Measurements from ENCODE around the gene RHBDF2.
"Not testable (repeated sequence)": the region's sequence is repeated elsewhere in the genome, so short reads cannot be mapped to it uniquely, and the experiment has no call there.

The RHBDF2 gene

DNA sequence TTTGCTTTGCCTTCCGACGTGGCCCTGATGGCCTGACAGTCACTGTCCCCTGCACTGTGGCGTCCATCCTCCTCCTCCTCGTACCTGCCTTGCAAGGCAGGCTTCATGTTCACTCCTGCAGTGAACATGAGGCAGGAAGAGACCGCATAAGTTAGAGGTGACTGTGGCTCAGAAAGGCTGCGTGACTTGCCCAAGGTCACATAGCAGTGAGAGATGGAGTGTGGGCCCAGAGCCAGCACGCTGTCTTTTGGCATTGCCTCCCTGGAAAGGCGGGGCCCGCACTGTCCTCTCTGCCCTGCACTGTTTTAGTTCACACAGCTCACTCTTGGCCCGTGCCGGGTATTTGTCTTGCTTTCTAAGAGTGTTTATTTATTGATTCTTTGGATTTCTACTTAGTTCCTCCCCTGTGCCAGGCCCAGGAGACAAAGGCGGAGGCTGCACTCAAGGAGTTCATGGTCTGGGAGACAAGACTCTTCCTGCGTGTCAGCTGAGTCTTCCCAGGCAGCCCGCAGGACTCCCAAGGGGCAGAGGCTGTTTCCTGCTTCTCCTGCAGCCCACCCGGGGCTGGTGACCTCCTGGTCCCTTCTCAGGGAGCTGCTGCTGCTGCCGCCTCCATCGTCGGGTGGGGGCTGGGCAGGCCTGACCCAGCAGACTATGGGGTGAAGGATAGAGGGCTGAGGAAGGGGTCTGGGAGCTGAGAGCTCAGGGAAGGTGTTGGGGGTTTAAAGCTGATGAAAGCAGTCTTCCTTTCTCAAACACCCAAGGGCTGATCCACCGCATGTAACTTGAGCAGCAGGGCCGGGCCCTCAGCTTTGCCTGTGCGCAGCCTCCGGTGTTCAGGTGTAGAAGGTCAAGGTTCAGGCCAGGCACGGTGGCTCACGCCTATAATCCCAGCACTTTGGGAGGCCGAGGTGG lies 23.6 kb upstream of the RHBDF2 start:
- no peak for DNase-seq (ENCODE audit: low spot score)

DNA sequence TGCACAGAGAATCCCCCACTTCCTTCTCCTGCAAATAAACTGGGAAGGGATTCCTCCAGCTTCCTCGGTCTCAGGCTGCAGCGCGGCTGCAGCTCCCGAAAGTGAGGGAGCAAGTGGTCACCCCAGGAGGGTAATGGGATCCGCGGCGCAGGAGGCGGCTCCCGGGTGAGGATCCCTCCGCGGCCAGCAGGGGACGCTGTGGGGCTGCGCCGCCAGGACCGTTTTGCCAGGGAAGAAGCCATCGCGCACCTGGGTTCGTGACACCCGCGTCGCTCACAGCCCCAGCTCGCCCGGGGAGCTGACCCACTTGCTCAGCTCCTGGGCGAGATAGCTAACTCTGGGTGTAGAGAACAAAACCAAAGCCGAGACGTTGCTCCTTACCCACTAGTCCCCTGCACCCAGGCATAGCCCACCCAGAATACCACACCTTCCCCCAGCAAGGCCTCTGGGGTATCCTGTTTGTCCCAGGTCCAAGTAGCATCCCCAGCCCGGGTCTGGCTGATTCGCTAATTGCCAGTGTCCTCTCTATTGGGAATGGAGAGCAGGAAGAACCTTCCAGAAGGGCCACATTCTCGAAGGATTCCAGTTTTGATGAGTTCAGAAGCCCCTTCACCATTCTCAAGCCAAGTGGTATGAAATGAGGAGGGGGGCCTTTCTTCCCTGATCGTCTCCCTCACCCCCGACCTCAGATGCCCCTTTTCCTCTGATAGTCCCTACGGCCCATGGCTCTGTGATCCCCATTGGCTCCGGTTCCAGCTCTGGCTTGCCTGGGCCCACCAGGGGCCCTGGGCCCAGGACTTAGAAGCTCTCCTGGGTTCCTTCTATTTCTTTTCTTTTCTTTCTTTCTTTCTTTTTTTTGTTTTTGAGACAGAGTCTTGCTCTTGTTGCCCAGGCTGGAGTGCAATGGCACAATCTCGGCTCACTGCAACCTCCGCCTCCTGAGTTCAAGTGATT lies 22.1 kb upstream of the RHBDF2 start:
- DNase-seq (ENCODE audit: low spot score), result peak; percentile 81

DNA sequence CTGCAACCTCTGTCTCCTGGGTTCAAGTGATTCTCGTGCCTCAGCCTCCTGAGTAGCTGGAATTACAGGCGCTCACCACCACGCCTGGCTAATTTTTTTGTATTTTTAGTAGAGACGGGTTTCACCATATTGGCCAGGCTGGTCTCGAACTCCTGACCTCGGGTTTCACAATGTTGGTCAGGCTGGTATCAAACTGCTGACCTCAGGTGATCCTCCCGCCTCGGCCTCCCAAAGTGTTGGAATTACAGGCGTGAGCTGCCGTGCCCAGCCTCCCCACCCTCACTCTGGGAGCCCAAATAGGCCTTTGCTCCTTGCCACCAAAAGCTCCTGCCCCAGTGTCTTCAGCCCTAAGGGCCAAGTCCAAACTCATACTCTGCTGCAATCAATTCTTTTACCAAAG lies 20.5 kb upstream of the RHBDF2 start:
- DNase-seq (ENCODE audit: low spot score), result not testable (repeated sequence)

DNA sequence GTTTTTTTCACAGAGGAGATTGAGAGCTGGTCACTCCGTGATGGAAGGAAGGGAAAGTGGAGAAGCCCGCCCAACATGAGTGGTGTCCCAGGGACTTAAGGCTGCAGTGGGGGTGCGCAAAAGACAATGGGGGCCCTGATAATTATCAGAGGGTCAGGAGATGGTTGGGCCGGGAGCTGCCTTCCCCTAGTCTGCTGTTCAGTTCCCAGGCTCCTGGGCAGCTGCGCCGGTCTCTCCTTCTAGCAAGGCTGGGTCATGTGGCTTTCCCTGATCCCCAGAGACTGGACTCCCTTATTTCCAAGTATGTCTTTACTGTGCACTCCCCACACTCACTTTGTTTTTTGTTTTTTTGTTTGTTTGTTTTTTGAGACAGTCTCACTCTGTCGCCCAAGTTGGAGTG lies 20.0 kb upstream of the RHBDF2 start:
- DNase-seq (ENCODE audit: low spot score), result no peak

DNA sequence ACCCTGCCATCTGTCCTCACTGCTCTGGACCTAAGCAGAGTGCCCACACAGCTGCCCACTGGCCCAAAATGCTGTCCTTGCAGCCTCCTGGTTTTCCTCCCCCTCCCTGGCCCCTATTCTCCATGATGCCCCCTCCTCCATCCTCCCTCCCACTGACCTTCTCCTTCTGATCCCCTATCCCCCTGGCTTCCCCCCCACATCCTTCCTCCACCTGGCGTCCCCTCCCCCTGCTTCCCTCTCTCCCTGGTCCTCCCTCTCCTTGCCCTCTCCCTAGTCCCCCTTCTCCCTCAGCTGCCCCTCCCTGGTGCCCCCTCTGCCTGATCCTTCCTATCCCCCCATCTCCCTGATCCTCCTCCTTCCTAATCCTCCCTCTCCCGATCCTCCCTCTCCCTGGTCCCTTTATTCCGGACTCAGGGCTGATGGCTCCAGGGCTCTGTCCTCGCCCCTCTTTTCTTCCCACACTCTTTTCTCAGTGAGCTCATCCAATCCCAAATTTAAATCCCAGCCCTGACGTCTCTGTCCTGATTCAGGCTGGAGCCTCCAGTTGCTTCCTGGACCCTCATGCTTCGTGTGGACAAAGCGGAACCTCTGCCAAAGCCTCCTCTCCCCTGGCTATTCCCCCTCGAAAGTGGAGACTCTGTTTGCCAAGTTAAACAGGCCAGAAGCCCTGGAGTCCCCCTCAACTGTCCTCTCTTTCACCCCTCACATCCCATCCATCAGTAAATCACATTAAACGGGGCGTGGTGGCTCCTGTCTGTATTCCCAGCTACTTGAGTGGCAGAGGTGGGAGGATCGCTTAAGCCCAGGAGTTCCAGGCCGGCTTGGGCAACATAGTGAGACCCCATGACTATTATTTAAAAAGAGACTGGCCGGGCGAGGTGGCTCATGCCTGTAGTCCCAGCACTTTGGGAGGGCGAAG lies 18.1 kb upstream of the RHBDF2 start:
- DNase-seq (ENCODE audit: low spot score), result no peak

DNA sequence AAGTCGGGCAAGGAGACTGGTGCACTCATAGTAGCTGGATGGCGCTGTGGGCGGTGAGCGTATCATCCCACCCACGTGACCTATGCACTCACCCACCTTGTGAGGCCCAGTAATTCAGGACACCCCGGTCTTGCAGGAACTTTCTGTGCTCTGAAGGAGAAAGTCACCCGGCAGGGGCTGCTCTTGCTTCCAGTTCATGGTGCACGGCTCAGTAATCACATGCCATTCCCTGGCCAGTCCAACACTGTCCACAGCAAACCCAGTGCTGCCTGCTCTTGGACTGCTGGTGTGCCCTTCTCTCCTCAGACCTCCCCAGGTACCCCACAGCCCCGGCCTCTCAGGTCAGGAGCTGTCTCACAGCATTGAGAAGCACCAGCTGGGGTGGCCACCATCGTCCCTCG lies 16.4 kb upstream of the RHBDF2 start:
- DNase-seq (ENCODE audit: low spot score), result no peak

DNA sequence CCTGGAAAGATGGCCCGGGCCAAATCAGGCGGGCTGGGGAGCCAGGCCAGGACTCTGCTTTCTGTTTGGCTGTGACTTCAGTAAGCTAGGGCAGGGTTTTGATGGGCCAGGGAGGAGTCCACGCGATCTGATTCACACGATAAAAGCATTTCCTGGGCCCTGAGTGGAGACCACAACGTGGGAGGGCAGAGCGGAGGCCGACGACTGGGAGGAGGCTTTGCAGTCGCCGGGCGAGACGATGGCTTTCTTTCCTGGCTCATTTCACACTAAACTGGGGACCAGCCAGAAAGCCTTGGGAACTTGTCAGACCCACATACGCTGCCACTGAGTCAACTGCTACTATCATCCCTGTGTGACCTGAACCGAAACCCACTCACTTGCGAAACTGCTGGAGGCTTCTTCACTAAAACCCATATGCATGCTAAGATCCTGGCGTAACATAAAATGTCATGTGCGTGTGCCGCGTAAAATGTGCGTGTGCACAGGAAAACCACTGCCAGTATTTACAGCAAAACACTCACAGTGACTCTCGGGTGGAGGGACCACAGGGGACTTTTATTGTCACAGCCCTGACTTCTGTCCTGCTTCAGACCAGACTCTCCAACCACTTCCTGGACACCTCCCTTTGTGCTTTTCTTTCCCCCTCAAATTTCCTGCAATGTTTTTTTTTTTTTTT lies 14.2 kb upstream of the RHBDF2 start:
- no peak for DNase-seq (ENCODE audit: low spot score)

DNA sequence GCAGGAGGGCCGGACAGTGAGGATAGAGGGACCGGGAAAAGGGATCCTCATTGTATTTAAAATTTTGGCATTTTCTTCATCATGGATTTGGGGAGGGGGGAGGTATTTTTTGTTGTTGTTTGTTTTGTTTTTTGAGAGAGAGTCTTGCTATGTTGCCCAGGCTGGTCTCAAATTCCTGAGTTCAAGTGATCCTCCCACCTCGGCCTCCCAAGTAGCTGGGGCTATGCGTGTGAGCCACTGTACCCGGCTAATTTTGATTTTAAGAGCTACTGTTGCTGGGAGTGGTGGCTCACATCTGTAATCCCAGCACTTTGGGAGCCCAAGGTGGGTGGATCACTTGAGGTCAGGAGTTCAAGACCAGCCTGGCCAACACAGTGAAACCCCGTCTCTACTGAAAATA lies 13.1 kb upstream of the RHBDF2 start:
- not testable (repeated sequence) for DNase-seq (ENCODE audit: low spot score)

DNA sequence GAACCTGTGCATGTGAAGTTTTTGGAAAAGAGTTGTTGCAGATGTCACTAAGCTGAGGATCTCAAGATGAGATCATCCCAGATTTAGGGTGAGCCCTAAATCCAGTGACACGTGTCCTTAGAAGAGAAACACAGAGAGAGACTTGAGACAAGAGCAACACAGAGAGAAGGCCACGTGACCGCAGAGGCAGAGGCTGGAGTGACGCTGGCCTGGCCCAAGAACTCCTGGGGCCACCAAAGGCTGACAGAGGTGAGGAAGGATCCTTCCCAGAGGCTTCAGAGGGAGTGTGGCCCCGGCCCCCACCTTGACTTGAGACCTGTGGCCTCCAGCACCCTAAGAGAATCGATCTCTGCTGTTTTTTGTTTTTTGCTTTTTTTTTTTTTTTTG lies 12.1 kb upstream of the RHBDF2 start:
- no peak for DNase-seq (ENCODE audit: low spot score)

DNA sequence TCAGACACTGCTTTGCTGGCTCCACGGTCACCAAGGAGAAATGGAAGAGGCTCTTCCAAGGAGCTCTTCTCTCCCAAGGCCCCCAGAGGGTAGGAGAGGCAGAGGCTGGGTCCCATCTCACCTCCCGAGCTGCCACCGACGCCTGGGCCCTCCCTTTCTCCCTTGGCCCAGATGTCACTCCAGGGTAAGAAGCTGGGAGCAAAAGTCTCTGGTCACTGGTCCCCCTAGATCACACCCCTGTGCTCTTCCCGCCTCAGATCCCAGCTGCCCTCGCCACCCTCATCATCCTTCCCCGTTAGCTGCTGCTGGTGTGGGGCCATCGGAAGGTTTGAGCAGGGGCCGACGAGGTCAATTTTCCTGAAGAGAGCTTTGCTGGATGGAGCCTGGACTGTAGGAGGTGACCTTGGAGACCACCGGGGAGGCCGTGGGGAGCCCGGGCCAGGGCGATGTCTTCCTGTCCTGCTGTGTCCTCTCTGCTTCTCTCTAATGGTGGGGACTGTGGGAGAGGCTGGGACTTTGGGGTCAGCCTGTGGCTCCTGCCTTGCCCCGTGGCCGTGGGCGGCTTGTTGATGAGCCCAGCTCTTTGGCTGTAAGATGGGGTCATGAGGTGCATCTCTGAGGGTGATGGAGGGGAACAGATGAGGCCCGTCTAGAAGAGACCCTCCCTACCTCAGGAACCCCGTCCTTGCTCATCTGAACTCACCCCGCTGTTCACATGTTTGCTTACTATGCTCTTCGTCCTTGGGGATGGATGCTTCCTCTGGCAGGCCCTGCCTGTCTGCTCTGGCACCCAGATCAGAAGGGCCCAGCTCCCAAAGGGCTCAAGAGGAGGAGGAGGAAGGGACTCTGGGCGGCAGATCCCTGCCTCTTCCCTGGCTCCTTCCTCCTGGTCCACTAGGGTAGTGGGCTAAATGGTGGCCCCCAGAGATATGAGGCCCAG lies 11.4 kb upstream of the RHBDF2 start:
- DNase-seq (ENCODE audit: low spot score), result no peak

DNA sequence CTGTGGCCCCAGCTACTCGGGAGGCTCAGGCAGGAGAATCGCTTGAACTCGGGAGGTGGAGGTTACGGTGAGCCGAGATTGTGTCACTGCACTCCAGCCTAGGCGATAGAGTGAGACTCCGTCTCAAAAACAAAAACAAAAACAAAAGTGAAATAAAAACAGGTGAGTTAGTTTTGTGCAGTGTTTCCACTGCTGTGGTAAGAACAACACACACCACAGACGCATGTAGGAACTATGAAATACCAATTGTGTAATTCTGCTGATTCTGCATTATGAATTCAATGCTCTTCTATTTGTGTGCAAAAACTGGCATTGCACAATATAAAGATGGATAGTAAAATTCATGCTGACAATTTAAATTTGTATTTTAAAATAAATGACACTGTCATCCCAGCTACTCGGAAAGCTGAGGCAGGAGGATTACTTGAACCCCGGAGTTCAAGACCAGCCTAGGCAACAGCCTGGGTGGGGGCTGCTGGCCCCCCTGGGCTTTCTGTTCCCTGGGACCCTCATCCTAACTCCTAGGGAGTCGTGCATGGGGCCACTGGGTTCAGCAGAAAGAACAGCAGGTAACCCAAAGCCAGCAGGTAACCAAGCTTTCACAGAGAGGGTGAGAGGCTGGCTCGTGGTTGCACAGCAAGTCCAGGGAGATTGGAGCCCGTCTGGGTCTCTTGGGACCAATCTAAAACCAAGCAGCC lies 10.6 kb upstream of the RHBDF2 start:
- no peak for DNase-seq (ENCODE audit: low spot score)

DNA sequence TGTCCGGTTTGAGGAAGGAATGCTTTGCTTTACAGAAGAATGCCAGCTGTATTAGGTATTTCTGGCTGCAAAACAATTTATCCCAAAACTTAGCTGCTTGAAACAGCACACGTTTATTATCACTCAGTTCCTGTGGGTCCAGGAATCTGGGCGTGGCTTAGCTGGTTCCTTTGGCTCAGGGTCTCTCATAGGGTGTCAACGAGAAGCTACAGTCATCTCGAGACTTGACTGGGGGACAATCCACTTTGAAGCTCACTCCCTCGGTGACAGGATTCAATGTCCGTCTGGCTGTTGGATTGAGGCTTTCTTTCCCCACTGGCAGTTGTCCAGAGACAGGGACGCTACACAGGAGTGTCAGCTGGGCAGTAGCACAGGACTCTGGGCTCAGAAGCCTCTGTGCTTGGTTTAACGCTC lies 9.6 kb upstream of the RHBDF2 start:
- DNase-seq (ENCODE audit: low spot score), result no peak

DNA sequence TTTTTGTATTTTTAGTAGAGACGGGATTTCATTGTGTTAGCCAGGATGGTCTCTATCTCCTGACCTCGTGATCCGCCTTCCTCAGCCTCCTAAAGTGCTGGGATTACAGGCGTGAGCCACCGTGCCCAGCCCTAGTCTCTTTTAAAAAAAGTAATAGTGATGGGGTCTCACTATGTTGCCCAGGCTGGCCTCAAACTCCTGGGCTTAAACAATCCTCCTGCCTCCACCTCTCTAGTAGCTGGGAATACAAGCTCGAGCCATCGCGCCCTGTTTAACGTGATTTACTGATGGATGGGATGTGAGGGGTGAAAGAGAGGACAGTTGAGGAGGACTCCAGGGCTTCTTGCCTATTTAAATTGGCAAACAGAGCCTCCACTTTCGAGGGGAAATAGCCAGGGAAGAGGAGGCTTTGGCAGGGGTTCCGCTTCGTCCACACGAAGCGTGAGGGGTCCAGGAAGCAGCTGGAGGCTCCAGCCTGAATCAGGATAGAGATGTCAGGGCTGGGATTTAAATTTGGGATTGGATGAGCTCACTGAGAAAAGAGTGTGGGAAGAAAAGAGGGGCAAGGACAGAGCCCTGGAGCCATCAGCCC lies 7.3 kb upstream of the RHBDF2 start:
- DNase-seq (ENCODE audit: low spot score), result not testable (repeated sequence)

DNA sequence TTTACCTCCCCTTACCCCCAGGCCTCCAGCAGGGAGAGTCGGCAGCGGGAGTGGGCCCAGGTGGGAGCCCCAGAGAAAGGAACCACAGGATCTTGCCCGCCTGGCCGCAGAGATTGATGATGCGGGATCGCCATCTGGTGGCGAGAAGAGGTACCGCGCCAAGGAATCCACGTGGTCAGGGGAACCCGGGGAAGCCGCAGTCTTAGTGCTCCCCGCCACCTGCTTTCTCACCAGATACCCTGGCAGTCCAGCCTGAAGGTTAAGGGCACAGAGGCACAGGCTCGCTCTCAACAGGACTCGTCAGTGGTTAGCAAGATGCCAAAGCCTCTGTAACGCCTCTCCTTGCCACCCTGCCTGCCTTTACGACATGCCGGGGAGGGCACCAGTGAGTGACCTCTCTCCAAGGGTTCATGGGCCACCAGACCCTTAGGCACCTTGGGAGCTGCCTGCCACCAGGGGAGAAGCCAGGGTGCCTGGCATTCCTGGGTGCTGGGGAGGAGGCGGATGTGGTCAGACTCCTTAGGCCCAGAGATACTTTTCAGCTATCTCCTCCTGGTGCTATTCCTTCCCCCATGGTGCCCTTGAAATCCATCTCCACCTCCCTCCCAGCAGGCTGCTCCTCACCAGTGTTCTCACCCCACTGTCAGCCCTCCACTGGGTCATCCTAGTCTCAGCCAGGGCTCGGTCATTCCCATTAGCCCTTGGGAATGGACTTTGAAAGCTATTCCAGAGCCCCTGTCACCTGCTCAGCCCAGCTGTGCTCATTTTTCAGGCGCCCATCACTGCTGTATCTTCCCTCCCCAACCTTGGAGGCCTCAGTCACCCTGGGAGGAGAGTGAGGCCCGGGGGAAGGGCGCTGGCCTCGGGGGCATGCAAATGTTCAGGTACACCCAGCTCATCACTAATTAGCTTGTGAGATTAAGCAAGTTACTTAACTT lies 5.5 kb upstream of the RHBDF2 start:
- peak; percentile 91 for DNase-seq (ENCODE audit: low spot score)

DNA sequence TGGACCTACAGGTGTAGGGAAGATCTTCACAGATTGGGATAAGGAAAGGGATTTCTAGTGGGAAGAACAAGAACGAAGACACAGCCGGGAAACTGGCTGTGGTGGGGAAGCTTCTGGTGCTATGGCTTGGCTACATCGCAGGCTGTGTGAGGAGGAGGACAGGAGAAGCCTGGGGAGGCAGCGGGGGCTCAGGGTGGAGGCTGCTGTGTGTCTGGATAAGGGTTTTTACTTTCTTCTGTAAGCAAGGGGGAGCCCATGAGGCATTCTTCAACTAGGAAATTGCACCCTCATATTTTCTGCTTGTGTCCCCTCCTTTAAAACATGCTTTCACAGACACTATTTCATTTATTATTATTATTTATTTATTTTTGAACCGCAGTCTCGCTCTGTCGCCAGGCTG lies 2.9 kb upstream of the RHBDF2 start:
- no peak for DNase-seq (ENCODE audit: low spot score)

DNA sequence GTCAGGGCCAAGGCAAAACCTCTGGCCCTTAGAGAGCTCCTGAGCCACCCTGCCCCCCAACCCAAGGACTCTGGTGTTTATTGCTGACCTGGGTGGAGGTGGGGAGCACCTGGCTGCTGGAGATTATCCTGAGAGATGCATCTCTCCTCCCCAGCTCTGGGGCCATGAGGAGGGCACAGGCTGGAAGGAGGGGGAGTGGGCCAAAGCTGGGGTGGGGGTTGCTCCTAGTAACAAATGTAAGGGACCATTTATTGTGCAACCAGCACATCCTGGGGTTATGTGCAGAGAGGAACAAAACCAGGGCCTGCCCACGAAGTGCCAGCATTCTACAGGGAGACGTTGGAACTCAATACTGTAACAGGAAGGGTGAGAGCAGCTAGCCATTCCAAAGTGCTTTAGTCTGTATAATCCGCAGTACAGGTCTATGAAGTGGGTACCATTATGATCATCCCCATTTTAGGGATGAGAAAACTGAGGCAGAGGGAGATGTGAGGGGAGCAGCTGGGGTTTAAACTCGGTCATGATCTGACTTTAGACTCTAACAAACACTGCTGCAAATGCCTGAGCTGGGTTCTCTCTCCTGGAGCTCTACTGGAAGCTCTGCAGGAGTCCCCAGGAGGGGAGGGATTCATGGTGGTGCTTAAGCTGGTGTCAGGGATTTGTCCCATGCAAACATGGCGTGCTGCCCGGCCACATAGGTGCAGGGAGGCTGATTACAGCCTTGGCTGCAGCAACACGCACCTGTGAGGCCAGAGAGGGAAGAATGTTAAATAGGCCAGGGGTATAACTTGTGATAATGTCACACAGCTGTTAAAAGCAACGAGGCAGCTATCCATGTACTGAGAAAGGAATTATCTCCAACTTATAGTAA lies 1.4 kb upstream of the RHBDF2 start:
- DNase-seq (ENCODE audit: low spot score), result no peak

DNA sequence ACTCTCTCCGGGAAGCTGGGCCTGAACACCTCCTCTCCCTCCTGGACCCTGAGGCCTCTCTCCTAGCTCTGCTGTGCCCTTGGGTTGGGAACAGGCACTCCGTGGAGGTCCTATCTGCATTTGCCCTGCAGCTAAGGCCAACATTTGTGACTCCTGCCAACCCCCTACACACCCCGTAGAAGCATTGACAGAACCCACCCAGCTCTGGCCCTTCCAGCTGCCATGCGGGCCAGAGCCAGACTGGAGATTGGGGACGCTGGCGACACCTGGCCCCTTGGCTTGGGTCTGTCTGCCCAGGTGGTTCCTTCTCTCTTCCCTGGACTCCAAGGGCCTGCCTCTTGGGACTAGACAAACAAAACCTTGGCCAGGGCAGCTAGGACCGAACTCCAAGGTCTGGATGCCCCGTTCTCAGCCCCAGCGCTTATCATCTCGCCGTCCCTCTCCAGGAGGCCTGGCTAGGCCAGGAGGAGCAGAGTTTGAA lies 644 bp upstream of the RHBDF2 start:
- DNase-seq (ENCODE audit: low spot score), result no peak
